ENCODE results near the gene COL17A1.

DNA sequence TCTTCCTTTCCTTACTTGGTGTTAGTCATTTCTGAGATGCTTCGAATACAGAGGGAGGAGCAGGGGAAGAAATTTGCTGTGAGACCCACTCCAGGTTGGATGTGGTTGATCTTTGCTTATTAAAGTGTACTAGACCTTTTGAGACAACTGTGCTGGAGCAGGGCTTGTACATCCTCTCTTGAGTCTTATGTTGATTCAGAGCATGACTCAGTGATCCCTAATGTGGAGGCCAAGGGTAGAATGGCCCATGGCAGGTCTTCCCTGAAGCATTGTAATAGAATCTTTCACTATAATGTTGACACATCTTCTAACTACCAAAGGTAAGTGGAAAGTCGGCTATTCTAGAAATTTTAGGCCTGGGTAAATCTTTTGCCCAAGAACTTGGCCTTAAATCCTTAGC lies 19.2 kb upstream of the COL17A1 start:
- no peak for TF ChIP-seq EZH2 (IDR thresholded peaks at IDR 0.05; ENCODE audit: low read depth)
- TF ChIP-seq, protein P1, sequence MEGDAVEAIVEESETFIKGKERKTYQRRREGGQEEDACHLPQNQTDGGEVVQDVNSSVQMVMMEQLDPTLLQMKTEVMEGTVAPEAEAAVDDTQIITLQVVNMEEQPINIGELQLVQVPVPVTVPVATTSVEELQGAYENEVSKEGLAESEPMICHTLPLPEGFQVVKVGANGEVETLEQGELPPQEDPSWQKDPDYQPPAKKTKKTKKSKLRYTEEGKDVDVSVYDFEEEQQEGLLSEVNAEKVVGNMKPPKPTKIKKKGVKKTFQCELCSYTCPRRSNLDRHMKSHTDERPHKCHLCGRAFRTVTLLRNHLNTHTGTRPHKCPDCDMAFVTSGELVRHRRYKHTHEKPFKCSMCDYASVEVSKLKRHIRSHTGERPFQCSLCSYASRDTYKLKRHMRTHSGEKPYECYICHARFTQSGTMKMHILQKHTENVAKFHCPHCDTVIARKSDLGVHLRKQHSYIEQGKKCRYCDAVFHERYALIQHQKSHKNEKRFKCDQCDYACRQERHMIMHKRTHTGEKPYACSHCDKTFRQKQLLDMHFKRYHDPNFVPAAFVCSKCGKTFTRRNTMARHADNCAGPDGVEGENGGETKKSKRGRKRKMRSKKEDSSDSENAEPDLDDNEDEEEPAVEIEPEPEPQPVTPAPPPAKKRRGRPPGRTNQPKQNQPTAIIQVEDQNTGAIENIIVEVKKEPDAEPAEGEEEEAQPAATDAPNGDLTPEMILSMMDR (conservative IDR thresholded peaks at IDR 0.05): no peak

Measured in PC-9 (cell line).